ENCODE results near the gene CMTM7. TPM values are rescaled to one million over a fixed set of nuclear protein-coding genes. Genes with fewer than 3 reads are reported as not detected.

Gene CMTM7
- total and polyA plus RNA-seq, 2 of the 8 experiments (the other 6 are each of a cell fraction or from before 2014, with no cell fraction given), result 33.3 to 65.8 TPM

DNA sequence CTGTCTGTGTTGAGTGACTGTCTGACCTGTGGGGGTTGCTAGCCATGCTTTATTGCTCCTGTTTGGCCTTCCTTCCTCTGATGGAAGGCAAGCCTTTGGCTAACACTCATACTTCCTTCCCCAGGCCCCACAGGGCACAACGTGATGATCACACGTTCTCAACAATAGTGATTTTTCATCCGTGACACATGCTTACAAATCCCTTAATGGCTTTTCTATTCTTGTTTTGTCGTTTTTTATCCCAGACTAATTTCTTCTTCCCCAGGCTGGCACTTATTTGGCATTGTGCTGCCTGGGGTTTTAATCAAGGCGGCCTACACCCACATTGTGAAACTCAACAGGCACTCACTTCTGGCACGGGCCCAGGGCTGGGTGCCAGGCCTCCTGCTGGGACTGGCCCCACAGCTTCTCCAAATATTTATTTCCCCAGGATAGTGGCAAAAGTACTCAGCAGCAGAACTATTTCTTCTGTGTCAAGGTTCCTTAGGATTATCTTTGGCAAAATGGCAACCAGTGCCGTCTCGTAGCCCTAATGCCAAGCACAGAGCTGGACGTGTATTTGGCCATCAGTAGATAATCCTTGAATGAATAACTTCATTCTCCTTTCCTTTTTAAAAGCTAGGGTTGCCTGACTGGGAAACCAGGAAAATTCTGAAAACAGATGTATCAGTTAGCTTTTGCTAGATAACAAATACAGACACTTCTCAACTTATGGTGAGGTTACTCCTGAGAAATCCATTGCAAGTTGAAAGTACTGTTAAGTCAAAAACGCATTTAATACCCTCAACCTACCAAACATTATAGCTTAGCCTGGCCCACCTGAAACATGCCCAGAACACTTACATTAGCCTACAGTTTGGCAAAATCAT, 30.6 kb downstream of the CMTM7 start (continued):
- TF ChIP-seq, protein P1, sequence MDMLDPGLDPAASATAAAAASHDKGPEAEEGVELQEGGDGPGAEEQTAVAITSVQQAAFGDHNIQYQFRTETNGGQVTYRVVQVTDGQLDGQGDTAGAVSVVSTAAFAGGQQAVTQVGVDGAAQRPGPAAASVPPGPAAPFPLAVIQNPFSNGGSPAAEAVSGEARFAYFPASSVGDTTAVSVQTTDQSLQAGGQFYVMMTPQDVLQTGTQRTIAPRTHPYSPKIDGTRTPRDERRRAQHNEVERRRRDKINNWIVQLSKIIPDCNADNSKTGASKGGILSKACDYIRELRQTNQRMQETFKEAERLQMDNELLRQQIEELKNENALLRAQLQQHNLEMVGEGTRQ (IDR thresholded peaks at IDR 0.05; ENCODE audit: low read length), result no peak
- TF ChIP-seq HDAC6 (IDR thresholded peaks at IDR 0.05; ENCODE audit: low read depth, low read length) (no peak), RFX5 (IDR thresholded peaks at IDR 0.05; ENCODE audit: borderline replicate concordance, low read depth, low read length) (no peak), NANOG (IDR thresholded peaks at IDR 0.05; ENCODE audit: insufficient read depth, low read depth, low read length, poor library complexity, severe bottlenecking) (no peak), MAFK (IDR thresholded peaks at IDR 0.05; ENCODE audit: low read depth, low read length) (no peak)
